Uterus (tissue), 2 donors: ENCODE results near the gene TSPAN3.

Source experiments
- CTCF ChIP-seq, 4 experiments: fragments of 200-600 bp in 2 of 4; fragments of 450-650 bp in 2 of 4; sonication (generic) in 2 of 4; IDR thresholded peaks; one replicate each; pipeline ENCODE4 v1.5.1; 2016 to 2019; ENCODE audit warnings: antibody characterized with exemption in 4 of 4, mild to moderate bottlenecking in 2 of 4, moderate library complexity in 1 of 4
- POLR2A ChIP-seq, 2 donors: fragments of 450-650 bp; IDR thresholded peaks; one replicate each; pipeline ENCODE4 v1.6.1; 2016; ENCODE audit warnings: antibody characterized with exemption in 2 of 2, mild to moderate bottlenecking in 1 of 2, moderate library complexity in 1 of 2

GRCh38 chr15:77097921-77098320 lies 27.0 kb upstream of the TSPAN3 start:
- TF ChIP-seq CTCF (IDR thresholded peaks at IDR 0.05) (no peak), POLR2A (IDR thresholded peaks at IDR 0.05) (no peak)
